ENCODE measurements around the gene DRD3.

The DRD3 gene

GRCh38 chr3:114143817-114144216, 35.0 kb downstream of the DRD3 start:
- H3K27ac ChIP-seq, result no peak overlapping the region
- TF ChIP-seq, protein P1, sequence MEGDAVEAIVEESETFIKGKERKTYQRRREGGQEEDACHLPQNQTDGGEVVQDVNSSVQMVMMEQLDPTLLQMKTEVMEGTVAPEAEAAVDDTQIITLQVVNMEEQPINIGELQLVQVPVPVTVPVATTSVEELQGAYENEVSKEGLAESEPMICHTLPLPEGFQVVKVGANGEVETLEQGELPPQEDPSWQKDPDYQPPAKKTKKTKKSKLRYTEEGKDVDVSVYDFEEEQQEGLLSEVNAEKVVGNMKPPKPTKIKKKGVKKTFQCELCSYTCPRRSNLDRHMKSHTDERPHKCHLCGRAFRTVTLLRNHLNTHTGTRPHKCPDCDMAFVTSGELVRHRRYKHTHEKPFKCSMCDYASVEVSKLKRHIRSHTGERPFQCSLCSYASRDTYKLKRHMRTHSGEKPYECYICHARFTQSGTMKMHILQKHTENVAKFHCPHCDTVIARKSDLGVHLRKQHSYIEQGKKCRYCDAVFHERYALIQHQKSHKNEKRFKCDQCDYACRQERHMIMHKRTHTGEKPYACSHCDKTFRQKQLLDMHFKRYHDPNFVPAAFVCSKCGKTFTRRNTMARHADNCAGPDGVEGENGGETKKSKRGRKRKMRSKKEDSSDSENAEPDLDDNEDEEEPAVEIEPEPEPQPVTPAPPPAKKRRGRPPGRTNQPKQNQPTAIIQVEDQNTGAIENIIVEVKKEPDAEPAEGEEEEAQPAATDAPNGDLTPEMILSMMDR (conservative IDR thresholded peaks at IDR 0.05), result no peak
- TF ChIP-seq ZFX (IDR thresholded peaks at IDR 0.05), result no peak

- TF ChIP-seq, protein P1 (conservative IDR thresholded peaks at IDR 0.05), result no peak
- no peak for TF ChIP-seq ZFX (IDR thresholded peaks at IDR 0.05)
- H3K27ac ChIP-seq, result no peak overlapping the region
Observed at GRCh38 chr3:114139836-114140235, 39.0 kb downstream of the DRD3 start.

- TF ChIP-seq, protein P1 (conservative IDR thresholded peaks at IDR 0.05), result no peak
- TF ChIP-seq ZFX (IDR thresholded peaks at IDR 0.05), result no peak
- no peak overlapping the region for H3K27ac ChIP-seq
Observed at GRCh38 chr3:114133947-114134346, 44.9 kb downstream of the DRD3 start.

- no peak for TF ChIP-seq ZFX (IDR thresholded peaks at IDR 0.05)
- TF ChIP-seq, protein P1 (conservative IDR thresholded peaks at IDR 0.05), result no peak
- no peak overlapping the region for H3K27ac ChIP-seq
Observed at GRCh38 chr3:114132500-114132899, 46.4 kb downstream of the DRD3 start.

DNA sequence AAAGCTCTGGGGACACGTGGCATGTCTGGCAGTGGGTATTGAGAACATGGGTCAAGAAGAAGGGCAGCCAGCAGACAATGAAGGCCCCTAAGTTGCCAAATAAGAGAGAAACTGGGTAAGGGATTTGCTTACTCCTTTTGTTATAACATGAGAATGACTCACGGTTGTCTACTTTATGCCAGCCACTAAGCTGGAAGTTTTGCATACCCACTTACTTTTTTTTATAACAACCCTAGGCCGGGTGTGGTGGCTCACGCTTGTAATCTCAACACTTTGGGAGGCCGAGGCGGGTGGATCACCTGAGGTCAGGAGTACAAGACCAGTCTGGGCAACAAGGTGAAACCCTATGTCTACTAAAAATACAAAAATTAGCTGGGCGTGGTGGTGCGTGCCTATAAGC, 50.0 kb downstream of the DRD3 start:
- no peak for TF ChIP-seq ZFX (IDR thresholded peaks at IDR 0.05)
- TF ChIP-seq, protein P1 (conservative IDR thresholded peaks at IDR 0.05), result no peak

GRCh38 chr3:114128231-114128630, 50.6 kb downstream of the DRD3 start:
- H3K27ac ChIP-seq, result no peak overlapping the region
- no peak for TF ChIP-seq ZFX (IDR thresholded peaks at IDR 0.05)
- TF ChIP-seq, protein P1 (conservative IDR thresholded peaks at IDR 0.05), result no peak

More for the DNA sequence above, 50.0 kb downstream of the DRD3 start:
- no peak overlapping the region for H3K27ac ChIP-seq

DNA sequence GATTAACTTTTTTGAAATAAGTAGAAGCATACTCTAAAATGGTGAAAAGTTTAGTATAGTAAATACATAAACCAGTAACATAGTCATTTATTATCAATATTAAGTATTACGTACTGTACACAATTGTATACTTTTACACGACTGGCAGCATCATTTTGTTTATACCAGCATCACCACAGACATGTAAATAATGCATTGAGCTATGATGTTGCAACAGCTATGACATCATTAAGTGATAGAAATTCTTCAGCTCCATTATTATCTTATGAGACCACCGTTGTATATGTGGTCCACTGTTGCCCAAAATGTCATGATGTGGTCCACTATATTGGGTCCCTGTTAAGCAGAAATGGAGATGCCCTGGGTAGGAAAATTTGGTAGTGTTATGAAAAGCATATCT, 51.3 kb downstream of the DRD3 start:
- no peak for TF ChIP-seq ZFX (IDR thresholded peaks at IDR 0.05)
- TF ChIP-seq, protein P1 (conservative IDR thresholded peaks at IDR 0.05), result no peak
- H3K27ac ChIP-seq, result no peak overlapping the region
